AG04449 (cell line): Measurements from ENCODE around the gene MMP10.
"Not testable (repeated sequence)": the region's sequence is repeated elsewhere in the genome, so short reads cannot be mapped to it uniquely, and the experiment has no call there.

Experiments used
- CTCF ChIA-PET: fragments of 350-600 bp; formaldehyde crosslinking; extraction: SDS; loops from one replicate; lab custom pipeline; 2021; ENCODE audit warnings: antibody characterized with exemption; lab: Yijun Ruan, JAX
- POLR2A ChIA-PET: fragments of 400-600, 350-600 bp; formaldehyde crosslinking; extraction: SDS; loops from one replicate; lab custom pipeline; 2020; ENCODE audit warnings: antibody characterized with exemption, inconsistent platforms; lab: Yijun Ruan, JAX
- DNase-seq: peaks from one replicate; pipeline ENCODE4 v3.0.0-alpha.2; 2010; ENCODE audit warnings: low read depth, low spot score
- H3K4me3 ChIP-seq: 2 replicates; pipeline ENCODE4 v1.5.1; 2011; ENCODE audit warnings: low read depth, mild to moderate bottlenecking, control low read depth, low read length
- CTCF ChIP-seq: IDR thresholded peaks from one replicate; pipeline ENCODE4 v1.5.1; 2011; ENCODE audit warnings: mild to moderate bottlenecking, moderate library complexity, low read length, control low read depth, inconsistent platforms; ENCODE audit not compliant: insufficient read depth; ENCODE audit errors: missing control alignments

Gene MMP10

DNA sequence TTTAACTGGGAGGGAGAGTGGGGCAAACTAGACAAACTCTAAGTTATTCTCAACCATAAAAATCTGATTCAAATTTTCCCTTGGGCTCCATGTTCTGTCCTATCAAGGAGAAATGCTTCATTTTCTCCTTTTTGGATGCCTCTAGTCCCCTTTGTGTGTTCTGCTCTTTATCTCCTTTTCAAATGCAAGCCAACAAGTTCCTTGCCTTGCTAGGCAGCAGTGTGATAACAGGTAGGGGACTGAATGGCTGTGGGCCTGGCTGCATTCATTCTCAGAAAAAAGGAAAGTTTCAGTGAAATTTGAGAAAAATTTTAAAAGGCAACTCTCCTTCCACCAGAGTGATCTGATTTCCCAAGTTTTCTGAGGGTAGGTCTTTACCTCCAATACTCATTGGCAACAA, 28.8 kb downstream of the MMP10 start:
- ChIA-PET CTCF (interaction anchor here (2.6 kb wide), 1 partner anchor 190 kb away, joined by 8 read pairs; no protein-coding TSS in a partner anchor), POLR2A (no interaction called here)
- no peak for DNase-seq
- H3K4me3 ChIP-seq, result no peak overlapping the region
- no peak for TF ChIP-seq CTCF

- ChIA-PET POLR2A (no interaction called here), CTCF (interaction anchor here (0.7 to 2.7 kb wide), 4 partner anchors 15 to 33 kb away, joined by 3 to 10 read pairs (median 4); no protein-coding TSS in a partner anchor)
- TF ChIP-seq CTCF, result no peak
- H3K4me3 ChIP-seq, result no peak overlapping the region
- no peak for DNase-seq
Observed at GRCh38 chr11:102749101-102749722, 31.2 kb downstream of the MMP10 start.

GRCh38 chr11:102746746-102747578, 33.5 kb downstream of the MMP10 start:
- CTCF ChIA-PET, H3K4me3 ChIP-seq, POLR2A ChIA-PET, DNase-seq: not testable (repeated sequence)

GRCh38 chr11:102734650-102735049, 45.8 kb downstream of the MMP10 start:
- ChIA-PET CTCF (interaction anchor here (0.6 to 5.9 kb wide), 22 partner anchors 10 to 327 kb away, joined by 3 to 74 read pairs (median 6); partner anchors contain the start of genes MMP10 and MMP8), POLR2A (no interaction called here)
- no peak for DNase-seq
- H3K4me3 ChIP-seq, result no peak overlapping the region
- no peak for TF ChIP-seq CTCF

DNA sequence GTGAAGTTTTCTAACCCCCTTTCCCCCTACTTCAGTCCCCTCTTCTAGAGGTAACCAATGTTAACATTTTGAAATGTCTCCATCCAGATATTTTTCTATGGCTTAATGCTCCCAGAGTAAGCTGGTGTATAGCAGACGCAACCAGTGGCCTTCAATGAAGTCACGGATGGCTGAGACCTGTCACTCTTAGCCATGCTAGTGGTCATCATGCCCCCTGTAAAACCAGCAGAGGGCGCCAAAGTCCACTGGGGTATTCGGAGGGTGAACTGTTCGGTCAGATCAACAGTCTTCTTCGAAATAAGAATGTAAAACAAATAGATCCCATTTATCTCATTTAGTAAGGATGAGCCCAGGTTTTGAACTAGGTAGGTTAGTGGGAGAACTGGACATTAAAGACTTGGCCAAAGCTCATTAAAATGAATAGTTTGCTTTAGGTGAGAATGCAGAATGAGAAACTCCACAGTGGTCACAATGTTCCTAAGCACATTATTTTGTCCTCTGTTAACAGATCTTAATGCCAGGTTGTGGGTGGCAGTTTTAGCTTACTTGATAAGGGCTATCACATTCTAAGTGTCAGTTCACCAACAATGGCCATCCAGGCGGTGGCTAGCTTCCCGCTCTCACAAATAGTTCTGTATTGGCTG, 47.1 kb downstream of the MMP10 start:
- DNase-seq, result no peak
- H3K4me3 ChIP-seq, result no peak overlapping the region
- TF ChIP-seq CTCF, result peak; percentile 74
- POLR2A ChIA-PET, result no interaction called here
- CTCF ChIA-PET, result interaction anchor here (0.7 to 5.9 kb wide), 37 partner anchors 15 to 343 kb away, joined by 3 to 74 read pairs (median 5); partner anchors contain the start of genes MMP1 and MMP10

GRCh38 chr11:102730944-102731343, 49.5 kb downstream of the MMP10 start:
- CTCF ChIA-PET, result interaction anchor here (5.9 kb wide), 1 partner anchor 211 kb away, joined by 74 read pairs; no protein-coding TSS in a partner anchor

More at GRCh38 chr11:102730944-102731343, 49.5 kb downstream of the MMP10 start:
- H3K4me3 ChIP-seq, DNase-seq, POLR2A ChIA-PET: not testable (repeated sequence)
